ENCODE data around the gene ZNF217.
"Not testable (repeated sequence)": the region's sequence is repeated elsewhere in the genome, so short reads cannot be mapped to it uniquely, and the experiment has no call there.

- TF ChIP-seq YY1 (IDR thresholded peaks at IDR 0.05; ENCODE audit: insufficient read depth, insufficient read length); SUZ12 (IDR thresholded peaks at IDR 0.05; ENCODE audit: extremely low read depth, insufficient read depth, insufficient read length): not testable (repeated sequence)
These were observed 9.7 kb downstream of the ZNF217 start for GRCh38 chr20:53583660-53584549.

Data from NT2/D1 (cell line).